HG03432 (cell line): ENCODE measurements around the gene POLDIP2.

ENCODE experiments used
- ATAC-seq: cut with Tn5 transposase; IDR thresholded peaks from one replicate; pipeline ENCODE4 v1.9.1; 2021; ENCODE audit warnings: mild to moderate bottlenecking, moderate library complexity; ENCODE audit not compliant: unreplicated experiment

POLDIP2 gene, protein sequence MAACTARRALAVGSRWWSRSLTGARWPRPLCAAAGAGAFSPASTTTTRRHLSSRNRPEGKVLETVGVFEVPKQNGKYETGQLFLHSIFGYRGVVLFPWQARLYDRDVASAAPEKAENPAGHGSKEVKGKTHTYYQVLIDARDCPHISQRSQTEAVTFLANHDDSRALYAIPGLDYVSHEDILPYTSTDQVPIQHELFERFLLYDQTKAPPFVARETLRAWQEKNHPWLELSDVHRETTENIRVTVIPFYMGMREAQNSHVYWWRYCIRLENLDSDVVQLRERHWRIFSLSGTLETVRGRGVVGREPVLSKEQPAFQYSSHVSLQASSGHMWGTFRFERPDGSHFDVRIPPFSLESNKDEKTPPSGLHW

DNA sequence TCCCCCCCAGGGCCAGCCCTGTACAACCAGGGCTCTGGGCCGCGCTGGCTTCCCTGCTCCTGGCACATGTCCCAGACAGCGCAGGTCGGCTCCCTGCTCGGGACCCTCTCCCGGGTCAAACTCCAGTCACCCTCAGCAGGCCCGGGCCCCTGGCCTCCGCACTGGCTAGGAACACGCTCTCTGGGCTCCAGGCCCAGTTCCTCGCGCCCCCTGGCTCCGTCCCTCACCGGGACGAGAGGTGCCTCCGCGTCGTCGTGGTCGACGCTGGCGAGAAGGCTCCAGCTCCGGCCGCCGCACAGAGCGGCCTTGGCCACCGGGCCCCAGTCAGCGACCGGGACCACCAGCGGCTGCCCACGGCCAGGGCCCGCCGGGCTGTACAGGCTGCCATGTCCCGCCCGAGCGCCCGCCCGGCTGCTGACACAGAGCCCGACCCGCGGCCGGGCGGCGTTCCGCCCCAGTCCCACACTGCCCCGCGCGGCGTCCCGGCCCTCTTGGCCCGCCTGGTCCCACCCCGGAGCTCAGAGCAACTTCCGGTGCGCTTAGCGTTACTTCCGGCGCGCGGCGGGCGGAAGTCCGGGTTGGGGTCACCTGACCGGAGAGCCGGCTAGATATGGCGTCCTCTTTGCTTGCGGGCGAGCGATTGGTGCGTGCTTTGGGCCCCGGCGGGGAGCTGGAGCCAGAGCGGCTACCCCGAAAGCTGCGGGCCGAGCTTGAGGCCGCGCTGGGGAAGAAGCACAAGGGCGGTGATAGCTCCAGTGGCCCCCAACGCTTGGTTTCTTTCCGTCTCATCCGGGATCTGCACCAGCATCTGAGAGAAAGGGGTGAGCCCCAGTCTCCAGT, at the start of gene POLDIP2:
POLDIP2 (minus strand) TSS at position 467 of the 840 bp plus-strand sequence; CDS start at position 388, 79 bp downstream.
- ATAC-seq, result peak; percentile 97

DNA sequence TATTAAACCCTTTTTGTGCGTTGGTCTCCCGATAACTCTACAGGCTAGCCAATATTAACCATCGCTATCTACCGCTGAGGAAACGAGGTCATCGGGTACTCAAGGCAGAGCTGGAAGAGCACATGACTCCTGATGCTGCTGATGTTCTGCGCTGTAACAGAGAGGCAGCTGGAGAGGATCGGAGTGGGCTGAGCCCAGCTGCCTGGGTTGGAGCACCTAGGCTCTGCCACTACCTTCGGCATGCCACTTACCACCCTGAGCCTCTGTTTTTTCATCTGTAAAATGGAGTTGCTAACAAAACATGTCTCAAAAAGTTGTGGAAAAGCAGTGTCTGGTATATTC, 49.1 kb upstream of the POLDIP2 start:
- no peak for ATAC-seq

DNA sequence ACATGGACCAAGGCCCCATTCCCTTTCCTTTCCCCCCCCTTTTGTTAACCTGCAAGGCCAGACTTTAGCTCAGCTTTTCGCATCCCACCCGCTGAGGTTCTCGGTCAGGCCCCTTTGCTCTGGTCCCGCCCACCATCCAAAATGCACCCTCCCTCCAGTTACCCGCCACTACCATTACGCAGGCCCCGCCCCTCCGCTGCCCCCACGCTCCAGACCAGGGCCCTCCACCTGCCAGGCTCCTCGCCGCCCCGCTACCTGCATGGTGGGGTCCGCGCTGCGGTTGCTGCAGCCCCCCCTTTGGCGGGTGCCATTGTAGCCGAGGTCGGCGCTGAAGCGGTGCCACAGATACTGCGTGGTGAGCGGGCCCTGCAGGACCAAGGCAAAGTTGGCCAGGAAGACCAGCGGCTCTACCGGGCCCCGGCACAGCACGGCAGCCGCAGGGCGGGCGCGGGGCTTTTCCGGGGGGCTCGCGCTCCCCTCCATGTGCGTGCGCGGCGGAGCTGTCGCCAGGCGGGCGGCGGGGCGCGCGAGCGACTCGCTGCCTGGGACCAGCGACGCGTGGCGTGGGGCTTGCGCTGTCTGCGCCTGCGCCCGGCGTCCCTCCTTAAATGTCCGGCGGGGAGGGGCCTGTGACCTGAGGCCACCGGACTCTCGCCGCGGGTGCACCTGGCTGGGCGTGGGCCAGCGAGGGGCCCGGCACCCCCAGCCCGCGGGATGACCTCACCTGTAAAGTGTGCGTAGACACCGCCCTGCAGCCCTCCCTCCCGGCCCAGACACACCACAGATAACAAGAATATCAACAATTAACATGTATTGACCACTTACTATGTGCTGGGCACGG, 48.5 kb upstream of the POLDIP2 start, which contains the start of gene SLC46A1:
SLC46A1 (minus strand) TSS at position 581 of the 841 bp plus-strand sequence; CDS start at position 483, 98 bp downstream.
- ATAC-seq, result peak; percentile 86

DNA sequence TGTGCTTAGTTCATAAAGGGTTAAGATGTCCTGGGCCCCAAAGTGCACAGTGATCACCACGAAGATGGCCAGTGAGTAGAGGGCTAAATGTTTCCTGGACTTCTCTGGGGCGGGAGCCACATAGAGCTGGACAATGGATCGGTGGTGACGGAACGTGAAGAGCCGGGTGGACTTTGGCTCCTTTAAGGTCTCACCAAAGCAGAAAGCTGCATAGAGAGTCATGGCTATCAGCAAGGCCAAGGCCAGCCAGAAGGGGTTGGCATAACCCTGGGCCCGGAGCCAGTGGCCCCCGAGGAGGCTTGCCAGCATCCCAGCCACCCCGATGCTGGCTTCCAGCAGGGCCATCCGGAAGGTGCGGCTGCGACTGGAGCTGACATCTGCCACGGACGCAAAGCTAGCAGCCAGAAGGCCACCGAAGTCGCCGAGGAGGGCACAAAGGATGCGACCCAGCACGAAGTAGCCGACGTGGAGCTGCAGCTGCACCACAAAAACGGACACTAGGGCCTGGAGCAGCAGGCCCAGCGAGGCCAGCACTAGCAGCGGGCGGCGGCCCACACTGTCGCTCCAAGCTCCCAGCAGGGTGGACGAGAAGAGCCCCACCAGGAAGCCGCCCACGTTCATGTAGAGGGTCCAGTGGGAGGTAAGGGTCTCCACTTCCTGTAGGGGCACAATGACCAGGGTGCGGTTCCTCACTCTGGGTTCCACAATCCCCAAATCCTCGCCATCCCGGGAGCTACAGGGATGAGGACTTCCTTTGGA, 47.7 kb upstream of the POLDIP2 start:
- ATAC-seq, result no peak

DNA sequence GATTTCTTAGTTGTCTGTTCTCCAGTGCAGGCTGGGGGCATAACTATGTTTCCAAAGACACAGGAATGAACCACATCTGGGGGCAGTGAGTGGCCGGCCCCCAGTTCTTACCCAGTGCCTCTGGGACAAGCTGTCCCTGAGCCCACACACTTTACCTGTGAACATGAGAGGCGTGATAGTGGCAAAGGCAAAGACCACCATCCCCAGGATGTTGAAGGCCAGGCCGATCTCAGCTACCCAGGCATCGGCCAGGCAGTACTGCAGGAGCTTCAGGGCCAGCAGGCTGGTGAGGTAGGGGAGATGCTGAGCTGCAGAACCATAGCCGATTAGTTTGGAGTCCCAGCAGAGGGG, 47.1 kb upstream of the POLDIP2 start:
- no peak for ATAC-seq

DNA sequence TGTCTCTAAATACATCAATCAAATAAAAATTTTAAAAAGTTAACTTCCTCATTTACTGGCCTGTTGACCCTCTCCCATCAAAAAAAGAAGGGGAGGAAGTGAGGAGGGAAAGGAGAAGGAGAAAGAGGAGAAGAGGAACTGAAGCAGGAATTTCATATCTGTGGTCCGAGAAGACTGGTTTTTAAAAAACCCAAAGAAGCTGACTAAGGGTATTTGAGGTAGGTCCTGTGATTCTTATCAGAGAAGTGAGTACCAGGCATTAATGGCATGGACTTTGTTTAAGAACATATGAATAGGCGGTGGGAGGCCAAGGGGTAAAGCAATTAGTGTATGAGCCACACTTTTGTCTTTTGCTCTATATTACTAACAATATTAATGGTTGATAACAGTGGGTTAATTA, 46.7 kb upstream of the POLDIP2 start:
- ATAC-seq, result no peak

DNA sequence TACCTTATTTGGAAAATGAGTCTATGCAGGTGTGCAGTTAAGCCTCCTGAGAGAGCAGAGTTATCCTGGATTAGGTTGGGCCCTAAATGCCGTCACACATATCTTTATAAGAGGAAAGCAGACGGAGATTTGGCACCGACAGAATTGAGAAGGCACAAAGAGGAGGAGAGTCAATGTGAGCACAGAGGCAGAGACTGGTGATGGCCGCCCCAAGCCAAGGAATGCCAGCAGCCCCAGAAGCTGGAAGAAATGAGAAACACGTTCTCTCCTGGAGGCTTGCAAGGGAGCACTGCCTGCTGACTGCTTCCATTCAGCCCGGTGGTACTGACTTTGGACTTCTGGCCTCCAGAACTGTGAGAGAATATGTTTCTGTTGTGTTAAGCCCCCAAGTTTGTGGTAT, 45.5 kb upstream of the POLDIP2 start:
- ATAC-seq, result no peak

DNA sequence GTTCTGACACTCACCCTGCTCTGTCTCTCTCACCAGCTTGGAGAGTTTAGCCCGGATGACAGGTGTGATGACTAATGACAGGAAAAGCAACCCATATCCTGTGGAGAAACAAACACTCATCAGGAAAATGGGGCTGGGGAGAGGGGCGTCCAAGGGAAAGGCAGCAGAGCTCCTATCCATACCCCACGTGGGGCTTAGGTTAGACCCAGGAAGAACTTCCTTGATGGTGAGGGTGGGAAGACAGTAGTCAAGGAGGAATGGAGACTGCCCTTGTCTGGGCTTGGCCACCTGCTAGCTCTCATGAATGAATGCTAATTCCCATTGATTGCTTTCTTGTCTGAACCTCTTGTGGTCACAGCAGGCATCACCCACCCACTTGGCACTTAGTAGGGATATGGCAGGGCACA, 44.9 kb upstream of the POLDIP2 start:
- ATAC-seq, result no peak

DNA sequence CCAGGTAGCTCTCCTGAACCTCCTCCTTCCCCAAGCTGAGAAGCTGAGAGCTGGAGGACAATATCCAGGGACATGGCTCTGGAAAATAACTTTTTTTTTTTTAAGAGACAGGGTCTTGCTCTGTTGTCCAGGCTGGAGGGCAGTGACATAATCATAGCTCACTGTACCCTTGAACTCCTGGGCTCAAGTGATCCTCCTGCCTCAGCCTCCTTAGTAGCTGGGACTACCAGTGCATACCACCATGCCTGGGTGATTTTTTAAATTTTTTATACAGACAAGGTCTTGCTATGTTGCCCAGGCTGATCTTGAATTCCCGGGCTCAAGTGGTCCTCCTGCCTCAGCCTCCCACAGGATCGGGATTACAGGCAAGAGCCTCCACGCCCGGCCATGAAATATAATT, 42.5 kb upstream of the POLDIP2 start:
- no peak for ATAC-seq

DNA sequence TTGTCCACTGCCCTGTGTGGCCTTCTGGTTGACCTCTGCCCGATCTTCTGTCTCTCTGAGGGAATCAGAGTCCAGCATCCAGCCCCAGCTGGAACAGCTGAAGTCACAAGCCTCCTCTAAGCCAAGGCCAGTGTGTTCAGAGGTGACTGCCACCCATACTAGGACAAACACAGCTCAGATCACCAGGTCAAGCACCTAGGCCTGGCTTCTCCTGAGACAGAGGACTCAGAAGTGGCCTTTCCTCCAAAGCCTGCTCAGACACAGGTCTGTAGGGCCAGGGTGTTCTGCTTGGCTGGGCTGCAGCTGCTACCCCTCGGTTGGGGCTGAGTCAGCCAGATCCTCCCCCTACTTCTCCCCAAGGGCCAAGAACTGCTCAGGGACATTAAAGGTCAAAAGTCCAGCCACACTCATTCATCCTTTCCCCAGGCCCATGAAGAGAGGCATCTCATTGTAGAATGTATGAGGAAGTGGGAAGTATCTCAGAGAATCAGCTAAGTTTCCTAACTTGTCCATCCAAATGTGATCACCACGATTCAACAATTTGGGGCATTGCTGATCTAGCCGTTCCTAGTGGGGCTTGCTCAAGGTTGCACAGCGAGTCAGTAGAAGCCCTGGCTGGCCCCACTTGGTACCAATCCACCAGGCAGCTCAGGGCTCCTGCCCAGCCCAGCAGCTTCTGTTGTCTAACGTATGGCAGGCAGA, 41.1 kb upstream of the POLDIP2 start:
- ATAC-seq, result no peak

DNA sequence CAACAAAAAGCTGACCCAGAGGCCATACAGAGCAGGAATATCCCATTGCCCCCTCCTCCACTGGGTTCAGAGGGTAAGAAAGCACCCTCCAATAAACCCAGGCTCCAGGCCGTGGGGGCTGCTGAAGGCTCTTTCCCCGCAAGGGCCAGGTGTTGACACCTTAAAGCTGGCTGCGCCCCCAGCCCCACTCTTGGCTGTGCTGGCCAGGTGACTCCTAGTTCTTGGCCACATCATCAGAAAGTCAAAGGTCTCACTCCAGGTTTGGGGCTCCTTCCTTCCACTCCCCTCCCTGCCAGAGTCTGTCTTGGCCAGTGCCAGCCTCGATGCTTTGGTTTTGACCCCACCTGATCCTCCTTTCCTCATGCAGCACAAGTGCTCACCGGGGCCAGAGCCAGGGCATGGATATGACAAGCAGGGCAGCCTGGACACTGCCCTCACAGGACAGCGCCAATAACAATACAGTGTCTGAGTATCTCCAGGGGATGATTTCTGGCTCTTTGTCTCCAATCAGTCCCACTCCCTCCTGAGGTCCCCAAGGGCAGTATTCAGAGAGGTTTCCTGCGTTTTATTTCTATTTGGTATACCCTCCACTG, 40.5 kb upstream of the POLDIP2 start:
- ATAC-seq, result no peak

DNA sequence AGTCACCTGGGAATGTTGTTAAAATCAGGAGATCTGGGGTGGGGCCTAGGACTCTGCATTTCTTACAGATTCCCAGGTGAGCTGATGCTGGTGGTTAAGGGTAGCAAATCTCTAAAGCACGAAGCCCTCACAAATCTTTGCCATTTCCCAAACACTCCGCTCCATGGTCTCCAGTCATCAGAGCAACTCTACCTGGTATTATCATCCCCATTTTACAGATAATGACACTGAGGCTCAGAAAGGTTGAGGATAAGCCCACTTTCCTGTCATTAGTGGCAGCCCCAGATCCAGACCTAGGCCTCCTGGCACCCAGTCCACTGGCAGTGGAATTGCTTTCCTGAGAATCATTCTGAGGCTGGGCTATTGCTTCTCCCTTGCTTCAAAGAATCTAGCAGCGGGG, 39.9 kb upstream of the POLDIP2 start:
- no peak for ATAC-seq

DNA sequence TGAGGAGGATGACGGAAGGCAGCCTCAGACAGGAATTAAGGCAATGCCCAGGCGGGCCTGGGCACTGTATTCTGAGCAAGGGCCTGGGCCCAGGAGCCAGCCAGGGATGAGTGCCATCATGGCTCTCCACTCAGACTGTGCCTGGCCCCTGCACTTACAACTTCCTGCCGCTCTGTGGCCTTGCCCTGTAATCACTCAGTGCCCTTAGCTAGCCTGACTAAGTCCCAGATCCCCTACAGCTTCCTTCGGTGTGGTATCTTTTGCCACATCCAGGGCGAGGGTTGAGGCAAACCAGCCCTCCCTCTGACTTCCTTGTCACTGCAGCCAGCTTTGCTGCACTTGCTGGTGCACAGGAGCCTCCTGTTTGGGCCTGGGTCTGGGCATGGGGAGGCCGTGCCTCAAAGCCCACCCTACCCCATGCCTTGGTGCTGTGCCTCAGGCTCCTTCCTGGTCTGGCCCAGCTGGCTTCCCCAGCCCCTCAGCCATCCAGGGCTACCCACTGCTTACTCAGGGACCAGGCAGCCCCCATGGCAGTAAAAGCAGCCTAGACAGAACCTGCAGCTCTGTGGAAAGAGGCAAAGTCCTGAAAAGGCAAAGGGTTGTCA, 39.4 kb upstream of the POLDIP2 start:
- no peak for ATAC-seq

DNA sequence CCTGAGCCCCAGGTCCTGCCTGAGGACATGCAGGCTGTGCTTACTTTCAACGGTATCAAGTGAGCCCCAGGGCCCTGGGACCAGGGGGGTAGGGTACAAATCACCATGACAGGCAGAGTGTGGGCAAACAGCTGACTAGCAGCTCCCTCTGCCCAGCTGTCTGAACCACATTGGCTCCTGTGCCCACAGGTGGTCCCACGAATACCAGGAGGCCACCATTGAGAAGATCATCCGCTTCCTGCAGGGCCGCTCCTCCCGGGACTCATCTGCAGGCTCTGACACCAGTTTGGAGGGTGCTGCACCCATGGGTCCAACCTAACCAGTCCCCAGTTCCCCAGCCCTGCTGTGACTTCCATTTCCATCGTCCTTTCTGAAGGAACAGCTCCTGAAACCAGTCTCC, 38.6 kb upstream of the POLDIP2 start:
- no peak for ATAC-seq

DNA sequence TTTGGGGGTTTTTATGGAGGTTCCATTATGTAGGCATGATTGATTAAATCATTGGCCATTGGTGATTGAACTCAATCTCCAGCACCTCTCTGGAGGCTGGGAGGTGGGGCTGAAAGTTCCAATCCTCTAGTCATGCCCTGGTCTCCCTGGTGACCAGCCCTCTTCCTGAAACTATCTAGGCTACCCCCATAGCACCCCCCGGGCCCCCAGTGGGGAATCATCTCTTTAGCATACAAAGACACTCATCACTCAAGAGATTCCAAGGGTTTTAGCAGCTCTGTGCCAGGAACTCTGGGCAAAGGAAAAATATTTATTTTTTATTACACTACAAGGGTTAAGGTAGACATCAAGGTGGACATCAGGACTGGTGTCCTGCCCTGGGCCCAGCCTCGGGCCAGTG, 38.1 kb upstream of the POLDIP2 start:
- ATAC-seq, result no peak

DNA sequence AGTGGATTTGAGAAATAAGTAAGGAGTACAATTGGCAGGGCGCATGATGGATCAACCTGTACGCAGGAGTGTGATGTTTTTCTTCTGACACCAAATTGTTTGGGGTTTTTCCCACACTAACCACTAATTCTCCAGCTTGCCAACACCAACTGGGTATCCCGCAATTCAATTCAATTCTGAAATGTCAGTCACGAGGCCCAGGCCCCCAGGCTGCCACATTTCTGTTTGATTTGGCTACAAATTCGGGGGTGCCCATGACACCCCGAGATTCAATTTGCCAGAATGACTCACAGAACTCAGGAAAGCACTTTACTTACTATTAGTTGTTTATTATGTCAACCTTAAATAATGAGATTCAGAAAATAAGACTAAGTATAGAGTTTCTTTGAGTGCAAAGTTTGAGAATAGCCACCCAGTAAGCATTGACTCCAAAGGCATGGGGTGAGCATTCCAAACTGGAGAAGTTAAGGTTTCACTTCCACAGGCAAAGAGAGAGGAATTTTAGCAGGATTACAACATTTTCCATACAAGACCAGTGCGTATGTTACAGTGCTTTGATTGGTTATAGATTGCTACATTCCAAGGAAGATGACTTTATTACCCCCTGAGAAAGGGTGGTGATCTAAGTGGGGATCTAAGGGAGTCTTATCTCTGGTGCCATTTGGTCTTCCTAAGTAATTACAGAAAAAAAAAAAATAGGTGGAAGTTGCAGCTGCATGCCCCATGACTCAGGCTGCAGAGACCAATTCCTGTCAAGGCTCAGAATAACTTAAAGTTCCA, 37.2 kb upstream of the POLDIP2 start:
- ATAC-seq, result no peak

DNA sequence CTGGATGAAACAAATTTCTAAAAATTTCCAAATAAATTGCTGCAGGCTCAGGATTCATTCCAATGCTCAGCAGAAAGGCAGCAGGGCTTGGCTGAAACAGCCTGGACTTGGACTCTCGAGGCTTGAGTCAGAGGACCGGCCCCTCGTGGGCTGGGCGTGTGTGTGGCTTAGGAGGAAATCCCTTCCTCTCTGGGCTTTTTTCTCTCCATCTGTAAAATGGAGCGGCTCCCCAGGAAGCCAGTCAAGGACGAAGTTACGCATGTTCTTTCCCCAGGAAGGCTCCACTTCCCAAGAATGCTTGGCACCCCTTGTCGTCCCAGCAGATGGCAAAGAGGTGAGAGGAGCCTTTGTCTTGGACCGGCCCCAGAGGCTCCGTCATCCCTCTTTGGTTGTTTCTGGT, 35.2 kb upstream of the POLDIP2 start:
- ATAC-seq, result no peak

DNA sequence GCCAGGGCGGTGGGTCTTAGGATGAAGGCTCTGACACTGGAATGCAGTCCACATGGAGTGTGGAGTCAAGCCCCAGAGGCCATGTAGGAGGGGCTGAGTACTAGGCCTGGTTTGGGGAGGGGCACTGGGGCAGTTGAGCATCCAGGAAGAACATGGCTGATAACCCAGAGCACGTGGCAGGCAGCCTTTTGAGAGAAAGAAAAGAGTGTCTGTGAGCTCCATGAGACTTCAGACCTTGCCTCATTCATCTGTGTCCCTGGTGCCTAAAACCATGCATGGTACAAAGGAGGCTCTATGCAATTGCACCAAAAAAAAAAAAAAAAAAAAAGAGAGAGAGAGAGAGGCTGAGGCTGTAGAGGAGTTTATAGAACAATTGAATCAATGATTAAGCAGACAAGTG, 34.1 kb upstream of the POLDIP2 start:
- ATAC-seq, result no peak
